ENCODE measurements around the gene HOXA6.

The HOXA6 gene

GRCh38 chr7:27106181-27106900 lies 41.2 kb downstream of the HOXA6 start:
- no peak for DNase-seq

- DNase-seq: no peak
Measured at GRCh38 chr7:27105301-27106031, 42.1 kb downstream of the HOXA6 start.

- no peak for DNase-seq
Measured at GRCh38 chr7:27104341-27105058, 43.1 kb downstream of the HOXA6 start.

DNA sequence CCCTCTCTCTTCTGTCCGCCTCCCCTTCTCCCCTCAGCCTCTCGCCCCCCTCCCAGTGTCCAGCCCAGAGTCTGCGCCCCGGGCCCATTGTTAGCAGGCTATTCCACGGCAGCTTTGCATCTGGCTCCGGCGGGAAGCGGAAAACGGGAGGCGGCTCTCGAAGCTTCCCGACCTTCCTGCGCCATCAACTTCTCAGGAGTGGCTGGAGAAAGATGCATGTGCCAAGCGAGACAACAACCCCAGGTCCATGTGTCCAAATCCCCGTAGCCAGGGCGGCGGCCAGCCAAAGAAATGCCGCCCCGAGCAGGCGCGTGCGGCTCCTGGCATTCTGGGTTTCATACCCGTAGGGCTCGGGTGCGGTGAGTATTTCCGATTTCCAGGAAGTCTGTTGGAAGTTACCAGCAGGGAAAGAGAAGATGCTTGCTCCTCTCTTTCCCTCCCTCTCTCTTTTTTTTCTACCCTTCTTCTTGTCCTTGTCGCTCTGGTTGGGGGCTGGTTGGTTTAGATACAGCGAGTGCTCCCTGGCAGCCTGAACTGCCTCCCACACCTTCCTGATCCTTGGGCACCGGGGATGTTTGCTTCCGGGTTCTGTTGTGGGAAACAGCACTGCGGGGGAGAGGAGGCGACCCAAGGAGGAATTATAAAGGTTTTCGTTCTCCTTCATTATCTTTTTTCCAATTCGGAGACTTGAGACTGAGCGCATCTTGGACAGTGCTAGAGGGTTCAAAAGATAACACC lies 43.9 kb downstream of the HOXA6 start:
- no peak for DNase-seq

DNA sequence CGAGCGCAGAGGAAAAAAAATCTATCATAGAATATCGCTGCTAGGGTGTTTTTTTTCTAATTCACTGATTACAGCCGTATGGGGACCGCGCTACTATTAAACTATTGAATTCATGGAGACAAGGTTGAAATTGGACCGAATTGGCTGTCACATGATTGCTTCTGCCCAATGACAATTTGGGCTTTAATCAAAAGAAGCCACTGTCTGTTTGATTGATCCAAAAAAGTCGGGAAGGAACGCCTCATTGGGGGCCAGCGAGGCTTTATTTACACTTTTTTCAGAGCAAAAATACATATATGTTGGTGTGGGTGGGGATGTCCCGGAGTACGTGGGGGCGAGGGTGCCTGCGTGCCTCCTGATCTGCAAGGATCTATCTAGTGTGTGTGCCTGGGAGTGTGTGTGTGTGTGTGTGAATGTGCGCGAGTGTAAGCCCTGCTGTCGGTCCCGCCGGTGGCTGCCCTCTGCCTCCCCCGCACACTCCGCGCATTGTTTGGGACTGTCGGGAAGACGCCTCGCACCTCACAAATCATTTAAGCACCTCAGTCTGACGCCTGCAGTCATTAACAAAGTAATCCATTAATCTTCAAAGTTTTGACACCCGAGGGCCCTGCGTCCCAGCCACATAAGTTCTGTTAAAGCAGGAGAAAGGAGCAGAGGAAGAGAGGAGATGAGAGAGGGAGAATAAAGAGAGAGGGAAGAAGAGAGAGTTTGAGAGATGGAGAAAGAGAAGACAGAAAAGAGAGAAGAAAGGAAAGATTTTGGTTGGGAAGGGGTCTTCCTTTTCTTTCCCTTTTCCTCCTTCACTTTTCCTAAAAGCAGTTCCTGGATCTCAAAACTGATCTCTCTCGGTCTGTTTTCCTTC lies 44.8 kb downstream of the HOXA6 start, which contains the start of gene HOXA2:
Gene HOXA2 (minus strand): TSS at position 103 of the 862 bp plus-strand sequence. CDS start 183 bp downstream, outside the sequence.
- DNase-seq: no peak

DNA sequence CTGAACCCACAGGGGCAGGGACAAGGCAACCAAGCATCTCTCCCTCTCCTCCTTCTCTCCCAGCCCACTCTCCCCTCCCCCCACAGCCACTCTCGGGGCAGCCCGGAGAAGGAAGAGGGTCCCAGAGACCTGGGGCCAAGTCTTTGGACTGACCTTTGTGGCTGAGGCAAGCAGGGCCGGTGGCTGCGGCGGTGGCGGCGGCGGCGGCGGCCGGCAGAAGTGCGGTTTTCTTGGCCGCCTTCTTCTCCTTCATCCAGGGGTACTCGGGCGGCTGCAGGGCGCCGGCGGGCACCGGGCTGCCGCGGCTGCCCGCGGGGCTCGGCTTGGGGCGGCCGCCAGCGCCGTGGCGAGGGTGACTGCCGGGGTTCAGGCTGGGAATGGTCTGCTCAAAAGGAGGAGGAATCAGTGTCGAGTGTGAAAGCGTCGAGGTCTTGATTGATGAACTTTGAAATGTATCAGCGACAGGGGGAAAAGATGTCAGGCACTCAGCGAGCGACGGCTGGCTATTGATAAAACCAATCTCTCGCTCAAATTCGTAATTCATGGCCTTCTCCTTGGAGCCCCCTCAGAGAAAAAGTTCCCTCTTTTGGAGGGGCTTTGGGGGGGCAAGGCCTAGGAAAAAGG lies 45.5 kb downstream of the HOXA6 start:
- DNase-seq: no peak

DNA sequence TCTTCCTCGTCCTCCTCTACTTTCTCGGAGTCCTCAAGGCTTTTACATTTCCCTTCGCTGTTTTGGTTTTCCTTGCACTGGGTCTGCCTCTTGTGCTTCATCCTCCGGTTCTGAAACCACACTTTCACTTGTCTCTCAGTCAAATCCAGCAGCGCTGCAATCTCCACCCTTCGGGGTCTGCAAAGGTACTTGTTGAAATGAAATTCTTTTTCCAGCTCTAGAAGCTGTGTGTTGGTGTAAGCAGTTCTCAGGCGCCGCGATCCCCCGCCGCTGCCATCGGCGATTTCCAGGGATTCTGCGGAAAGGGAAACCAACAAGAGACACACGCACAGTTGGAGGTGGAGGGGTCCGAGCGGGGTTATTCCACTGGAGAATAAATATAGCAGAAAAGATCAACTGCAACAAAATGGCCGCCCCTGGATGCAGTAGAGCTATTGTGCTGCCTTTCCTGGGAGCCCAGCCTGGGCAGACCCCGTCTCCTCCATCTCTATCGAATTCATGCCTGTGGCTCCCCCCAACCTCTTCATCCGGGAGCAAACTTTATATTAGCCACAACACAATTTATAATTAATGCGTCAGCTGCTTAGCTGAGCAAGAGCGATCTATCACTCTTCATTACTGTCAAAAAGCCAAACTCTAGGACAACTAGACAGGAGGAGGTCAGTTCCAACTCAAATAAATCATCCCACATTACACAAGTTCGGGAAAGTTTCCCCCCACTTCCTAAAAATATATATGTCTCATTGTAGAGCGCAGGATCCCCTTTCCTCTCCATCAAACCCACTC lies 46.2 kb downstream of the HOXA6 start:
- DNase-seq: no peak

DNA sequence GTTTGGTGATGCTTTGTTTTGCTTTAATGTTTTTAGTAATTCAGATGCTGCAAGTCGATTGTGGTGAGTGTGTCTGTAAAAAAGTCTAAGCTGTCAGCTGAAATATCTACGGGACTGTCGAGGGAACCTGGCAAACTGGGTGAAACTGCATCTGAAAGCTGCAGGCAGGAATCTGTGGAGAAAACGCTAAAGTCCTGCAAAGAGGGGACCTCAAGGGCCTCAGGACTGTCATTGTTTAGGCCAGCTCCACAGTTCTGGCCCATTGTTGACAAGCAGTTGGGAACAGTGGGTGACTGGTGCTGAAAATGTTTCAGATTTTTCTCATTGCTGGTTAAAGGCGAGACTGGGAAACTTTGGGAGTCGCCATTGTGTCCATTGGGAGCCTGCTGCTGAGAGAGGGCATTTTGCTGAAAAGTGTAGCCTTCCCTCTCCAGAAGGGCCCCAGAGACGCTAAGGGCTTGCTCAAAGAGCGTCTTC lies 46.8 kb downstream of the HOXA6 start:
- DNase-seq: no peak

DNA sequence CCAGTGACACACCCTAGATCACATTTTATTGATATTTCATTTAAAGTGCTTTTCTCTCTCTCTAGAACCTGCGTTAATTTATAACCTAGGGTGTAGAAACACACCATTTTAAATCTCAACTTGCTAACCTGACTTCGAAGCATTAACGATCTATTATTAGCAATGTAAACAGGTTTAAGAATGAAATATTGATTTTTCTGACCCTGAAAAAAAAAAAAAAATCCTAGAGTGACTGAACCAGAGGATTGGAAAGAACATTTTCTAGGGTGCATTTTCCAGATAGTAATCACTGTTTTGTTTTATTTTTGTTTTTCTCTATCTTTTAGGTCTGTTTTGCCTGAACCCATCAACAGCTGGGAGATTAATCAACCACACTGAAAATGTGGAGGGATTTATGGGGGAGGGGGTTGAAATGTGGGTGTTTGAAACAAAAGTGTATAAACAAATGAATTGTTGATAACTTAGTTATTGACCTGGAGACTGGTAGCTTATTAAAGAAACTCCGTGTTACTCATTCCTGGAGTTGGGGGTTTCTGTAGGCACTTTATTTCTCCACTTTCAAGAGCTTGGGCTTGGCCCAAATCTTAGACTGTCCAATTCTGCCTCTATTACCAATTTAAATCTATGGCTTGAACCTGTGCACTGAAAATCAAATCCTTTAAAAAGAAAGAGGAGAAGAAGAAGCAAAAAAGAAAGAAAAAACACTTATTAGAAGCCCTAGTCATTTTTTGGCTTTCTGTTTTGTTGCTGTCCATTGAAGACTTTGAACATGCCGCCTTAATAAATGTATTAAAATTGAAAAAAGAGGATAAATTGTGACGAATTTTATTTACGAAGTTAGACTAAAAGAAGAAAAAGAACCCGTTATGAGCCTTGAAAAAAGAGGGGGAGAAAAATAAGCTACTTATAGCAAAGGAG lies 47.9 kb downstream of the HOXA6 start:
- no peak for DNase-seq

- DNase-seq: no peak
Measured at GRCh38 chr7:27098578-27099451, 48.8 kb downstream of the HOXA6 start.

DNA sequence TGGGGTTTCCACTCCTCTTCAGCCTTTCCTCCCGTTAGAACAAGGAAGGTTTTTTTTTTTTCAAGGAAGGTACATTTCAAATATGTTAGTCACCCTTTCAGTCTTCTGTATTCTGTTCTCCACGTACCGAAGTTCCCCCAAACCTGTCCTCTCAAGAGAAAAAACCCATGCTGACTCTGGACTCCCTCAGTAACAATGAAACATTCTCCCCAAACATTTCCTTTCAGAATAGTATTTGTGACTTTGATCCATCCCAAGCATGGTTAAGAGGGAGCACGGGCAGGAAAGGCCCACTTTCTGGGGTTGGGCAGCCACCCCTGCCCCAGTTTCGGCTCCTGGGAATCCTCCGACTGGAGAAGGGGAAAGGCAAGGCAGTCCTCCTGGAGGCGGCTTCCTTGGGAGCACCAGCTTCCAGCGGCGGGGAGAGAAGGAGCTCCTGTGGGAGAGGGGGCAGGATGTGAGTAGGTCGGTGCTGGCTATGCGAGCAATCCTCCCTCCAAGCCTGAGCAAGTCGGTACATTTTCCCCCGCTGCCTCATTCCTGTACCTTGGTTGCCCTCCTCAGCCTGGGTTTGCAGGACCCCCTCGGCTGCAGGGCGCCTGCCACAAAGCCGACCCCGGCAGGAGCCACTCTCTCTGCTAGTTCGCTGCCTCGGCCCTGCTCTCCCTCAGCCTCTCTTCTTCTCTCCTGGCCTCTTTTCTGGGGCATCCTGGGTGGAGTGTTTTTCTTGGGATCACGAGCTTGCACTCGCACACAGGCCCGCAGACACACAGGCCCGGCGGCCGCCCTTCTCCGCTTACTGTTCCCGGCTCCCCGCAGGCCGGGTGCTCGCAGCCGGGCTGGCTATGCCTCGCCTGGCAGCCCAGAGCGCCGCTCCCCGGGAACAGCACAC lies 49.6 kb downstream of the HOXA6 start:
- no peak for DNase-seq

- DNase-seq: no peak
Measured at GRCh38 chr7:27096768-27097514, 50.6 kb downstream of the HOXA6 start.

DNA sequence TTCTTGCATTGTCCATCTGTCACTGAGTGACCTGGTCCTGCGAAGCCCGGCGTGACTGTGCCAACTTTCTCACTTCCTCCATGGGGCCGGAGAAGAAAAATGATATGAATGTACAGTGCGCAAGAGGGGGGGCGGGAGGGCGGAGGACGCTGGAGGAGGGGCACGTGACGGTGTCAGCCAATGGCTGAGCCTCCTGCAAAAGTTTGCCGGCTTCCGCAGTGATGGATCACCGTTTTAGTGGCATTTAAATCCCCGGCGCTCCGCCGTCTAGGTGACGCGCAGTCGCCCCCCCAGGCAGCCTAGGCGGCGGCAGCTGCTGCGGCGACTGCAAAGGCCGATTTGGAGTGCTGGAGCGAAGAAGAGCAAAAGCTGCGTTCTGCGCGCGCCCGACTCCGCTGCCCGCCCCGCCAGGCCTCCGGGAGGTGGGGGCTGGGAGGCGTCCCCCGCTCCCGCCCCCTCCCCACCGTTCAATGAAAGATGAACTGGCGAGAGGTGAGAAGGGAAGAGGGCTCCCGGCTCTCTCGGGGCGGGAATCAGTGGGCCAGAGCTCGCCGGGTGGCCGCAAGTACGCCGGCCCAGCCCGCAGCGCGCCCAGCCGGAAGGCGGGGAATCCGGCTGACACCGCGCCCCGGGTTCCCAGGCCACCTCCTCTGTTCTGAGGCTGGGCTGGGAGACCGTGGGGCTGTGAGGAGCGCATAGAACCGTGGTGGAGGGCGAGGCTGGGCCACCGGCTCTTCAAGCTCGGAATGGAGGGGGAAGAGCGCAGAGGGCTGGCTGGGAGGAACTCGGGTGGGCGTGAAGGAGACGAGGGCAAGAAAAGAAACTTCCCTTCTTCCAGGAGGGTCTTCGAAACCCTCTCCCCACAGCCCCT lies 51.4 kb downstream of the HOXA6 start, which contains the start of gene HOXA1:
Gene HOXA1 (minus strand): TSS at position 104 of the 871 bp plus-strand sequence. CDS start 88 bp downstream, at position 16.
- no peak for DNase-seq
